Gastrocnemius medialis (tissue), 4 donors: ENCODE measurements around the gene REXO5. TPM values are rescaled to one million over a fixed set of nuclear protein-coding genes. Genes with fewer than 3 reads are reported as not detected.

Experiments
- ATAC-seq, 2 donors: fragments of 150-250 bp; one replicate each; pipeline ENCODE4 v1.9.1; 2016
- DNase-seq, 2 donors: peaks; one replicate each; pipeline ENCODE4 v3.0.0-alpha.2; 2019
- H3K27ac ChIP-seq, 4 donors: fragments of 200-600 bp; sonication (generic); 1 replicate in 1 of 4; 2 replicates in 3 of 4; pipeline ENCODE4 v1.5.1; 2016 to 2018; ENCODE audit warnings: mild to moderate bottlenecking in 2 of 4, moderate library complexity in 1 of 4
- H3K27me3 ChIP-seq, 3 donors: fragments of 200-600 bp; sonication (generic) in 2 of 3; 1 replicate in 1 of 3; 2 replicates in 2 of 3; pipeline versions ENCODE4 v1.5.1 to v1.6.0; 2016 to 2019; ENCODE audit warnings: mild to moderate bottlenecking in 1 of 3, moderate library complexity in 1 of 3
- H3K36me3 ChIP-seq, 2 donors: fragments of 200-600 bp; sonication (generic) in 1 of 2; one replicate each; pipeline ENCODE4 v1.5.1; 2017 to 2018
- H3K4me1 ChIP-seq, 2 donors: fragments of 200-600 bp; sonication (generic) in 1 of 2; one replicate each; pipeline ENCODE4 v1.5.1; 2016 to 2017; ENCODE audit warnings: mild to moderate bottlenecking in 2 of 2
- H3K4me3 ChIP-seq, 4 donors: fragments of 200-600 bp; sonication (generic) in 3 of 4; 1 replicate in 1 of 4; 2 replicates in 3 of 4; pipeline ENCODE4 v1.5.1; 2016 to 2019; ENCODE audit warnings: mild to moderate bottlenecking in 2 of 4
- H3K9me3 ChIP-seq, 3 donors: fragments of 200-600 bp; sonication (generic) in 2 of 3; 1 replicate in 1 of 3; 2 replicates in 2 of 3; pipeline ENCODE4 v1.5.1; 2016 to 2019
- POLR2A ChIP-seq, 2 donors: fragments of 450-650 bp; IDR thresholded peaks; one replicate each; pipeline ENCODE4 v1.6.1; 2017; ENCODE audit warnings: antibody characterized with exemption in 2 of 2, mild to moderate bottlenecking in 2 of 2, moderate library complexity in 2 of 2
- in situ Hi-C, 4 donors: fragments of 200-750 bp; cut with MboI; loops; one replicate each; pipeline versions ENCODE4 v1.15.0 to v1.8.0; 2017; ENCODE audit warnings: low sequenced_read_pairs in 4 of 4
- intact Hi-C: fragments of 100-400 bp; cut with DNase I; formaldehyde crosslinking; loops from one replicate; pipeline ENCODE4 v1.15.1; 2023; ENCODE audit warnings: low total_unique reads
- total RNA-seq, 4 donors: library from RNA; depleted of rRNA; stranded (reverse); fragments of >200 nt; gene quantifications; one replicate each; pipeline versions ENCODE4 v1.1.0 to v1.2.3, GENCODE V29; 2016
- TF ChIP-seq, protein P1 (sequence below), 5 experiments: fragments of 450-650 bp in 3 of 5; fragments of 200-600 bp in 2 of 5; sonication (generic) in 2 of 5; IDR thresholded peaks in 4 of 5; conservative IDR thresholded peaks in 1 of 5; 1 replicate in 4 of 5; 2 replicates in 1 of 5; pipeline ENCODE4 v1.5.1; 2016 to 2019; ENCODE audit warnings: antibody characterized with exemption in 5 of 5, mild to moderate bottlenecking in 3 of 5, moderate library complexity in 3 of 5

Gene REXO5
- total RNA-seq, 4 donors from 2014 or later: 0.52 to 3.1 (median 1.6) TPM

DNA sequence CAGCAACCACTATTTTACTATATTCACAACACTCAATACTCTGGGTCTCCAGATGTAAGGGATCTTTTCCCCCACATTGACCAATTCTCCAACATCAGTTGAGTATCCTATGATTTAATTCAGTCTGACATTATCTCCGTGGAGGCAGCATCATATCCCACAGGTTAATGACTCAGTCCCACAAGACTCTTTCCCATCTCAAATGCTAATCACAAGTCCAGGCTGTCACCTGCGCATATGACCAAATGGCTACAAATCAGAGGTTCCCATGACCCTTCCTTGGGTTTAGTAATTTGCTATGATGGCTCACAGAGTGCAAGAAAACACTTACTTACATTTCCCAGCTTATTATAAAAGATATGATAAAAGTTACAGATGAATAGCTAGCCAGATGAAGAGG, 23.9 kb upstream of the REXO5 start:
- no peak overlapping the region for H3K4me3 ChIP-seq
- DNase-seq (no peak), ATAC-seq (no peak)
- peaks cover 0 to 4% of the 10 kb centered on the region in 2 donors for H3K36me3 ChIP-seq
- H3K9me3 ChIP-seq: no peaks in the 10 kb centered on the region
- TF ChIP-seq, protein P1, sequence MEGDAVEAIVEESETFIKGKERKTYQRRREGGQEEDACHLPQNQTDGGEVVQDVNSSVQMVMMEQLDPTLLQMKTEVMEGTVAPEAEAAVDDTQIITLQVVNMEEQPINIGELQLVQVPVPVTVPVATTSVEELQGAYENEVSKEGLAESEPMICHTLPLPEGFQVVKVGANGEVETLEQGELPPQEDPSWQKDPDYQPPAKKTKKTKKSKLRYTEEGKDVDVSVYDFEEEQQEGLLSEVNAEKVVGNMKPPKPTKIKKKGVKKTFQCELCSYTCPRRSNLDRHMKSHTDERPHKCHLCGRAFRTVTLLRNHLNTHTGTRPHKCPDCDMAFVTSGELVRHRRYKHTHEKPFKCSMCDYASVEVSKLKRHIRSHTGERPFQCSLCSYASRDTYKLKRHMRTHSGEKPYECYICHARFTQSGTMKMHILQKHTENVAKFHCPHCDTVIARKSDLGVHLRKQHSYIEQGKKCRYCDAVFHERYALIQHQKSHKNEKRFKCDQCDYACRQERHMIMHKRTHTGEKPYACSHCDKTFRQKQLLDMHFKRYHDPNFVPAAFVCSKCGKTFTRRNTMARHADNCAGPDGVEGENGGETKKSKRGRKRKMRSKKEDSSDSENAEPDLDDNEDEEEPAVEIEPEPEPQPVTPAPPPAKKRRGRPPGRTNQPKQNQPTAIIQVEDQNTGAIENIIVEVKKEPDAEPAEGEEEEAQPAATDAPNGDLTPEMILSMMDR (IDR thresholded peaks at IDR 0.05 in 4 of 5, conservative IDR thresholded peaks at IDR 0.05 in 1 of 5): no peak
- TF ChIP-seq POLR2A (IDR thresholded peaks at IDR 0.05): no peak
- intact Hi-C loops: no loop called here
- H3K4me1 ChIP-seq: no peaks in the 10 kb centered on the region
- H3K27me3 ChIP-seq: no peaks in the 10 kb centered on the region
- no peak overlapping the region for H3K27ac ChIP-seq
- in situ Hi-C loops: no loop called here

DNA sequence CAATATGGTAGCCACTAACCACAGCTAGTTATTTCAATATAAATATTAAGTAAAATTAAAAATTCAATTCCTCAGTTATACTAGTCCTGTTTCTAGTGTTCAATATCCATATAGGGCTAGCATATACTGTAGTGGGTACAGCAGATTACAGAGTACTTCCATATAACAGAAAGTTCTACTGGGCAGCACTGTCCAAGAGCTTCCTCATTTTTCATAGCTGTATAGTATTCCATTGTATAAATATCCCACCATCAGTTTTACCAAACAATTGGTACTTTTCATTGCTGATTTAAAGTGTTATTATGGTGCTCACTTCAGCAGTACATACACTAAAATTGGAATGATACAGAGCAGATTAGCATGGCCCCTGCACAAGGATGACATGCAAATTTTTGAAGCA, 22.1 kb upstream of the REXO5 start:
- in situ Hi-C loops: no loop called here
- Histone ChIP-seq H3K4me3 (no peak overlapping the region), H3K27ac (no peak overlapping the region), H3K9me3 (no peaks in the 10 kb centered on the region), H3K36me3 (no peaks in the 10 kb centered on the region), H3K27me3 (no peaks in the 10 kb centered on the region), H3K4me1 (no peaks in the 10 kb centered on the region)
- intact Hi-C loops: no loop called here
- DNase-seq (no peak), ATAC-seq (no peak)
- no peak for TF ChIP-seq POLR2A (IDR thresholded peaks at IDR 0.05)
- TF ChIP-seq, protein P1 (IDR thresholded peaks at IDR 0.05 in 4 of 5, conservative IDR thresholded peaks at IDR 0.05 in 1 of 5): no peak

DNA sequence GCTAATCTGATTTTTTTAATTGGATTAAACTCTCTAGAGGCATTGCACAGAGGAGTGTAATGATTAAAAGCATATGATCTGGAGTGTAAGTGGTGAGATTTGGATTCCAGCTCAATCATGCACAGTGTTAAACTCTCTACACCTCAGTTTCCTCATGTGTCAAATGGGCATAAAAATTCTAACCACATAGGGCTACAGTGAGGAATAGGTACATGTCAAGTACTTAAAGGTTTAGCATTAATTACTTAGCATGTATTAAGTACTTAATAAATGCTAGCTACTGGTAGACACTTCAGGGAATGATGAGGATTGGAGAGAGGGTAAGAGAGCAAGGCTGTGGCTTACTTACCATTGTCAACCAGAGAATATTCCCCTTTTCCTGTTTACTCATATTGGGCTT, 17.2 kb upstream of the REXO5 start:
- no peaks in the 10 kb centered on the region for H3K9me3 ChIP-seq
- no peak overlapping the region for H3K4me3 ChIP-seq
- H3K36me3 ChIP-seq: no peaks in the 10 kb centered on the region
- H3K27ac ChIP-seq: no peak overlapping the region
- TF ChIP-seq, protein P1 (IDR thresholded peaks at IDR 0.05 in 4 of 5, conservative IDR thresholded peaks at IDR 0.05 in 1 of 5): no peak
- TF ChIP-seq POLR2A (IDR thresholded peaks at IDR 0.05): no peak
- no peaks in the 10 kb centered on the region for H3K4me1 ChIP-seq
- no peaks in the 10 kb centered on the region for H3K27me3 ChIP-seq
- no peak for DNase-seq
- ATAC-seq: no peak
- in situ Hi-C loops (no loop called here), intact Hi-C loops (no loop called here)

DNA sequence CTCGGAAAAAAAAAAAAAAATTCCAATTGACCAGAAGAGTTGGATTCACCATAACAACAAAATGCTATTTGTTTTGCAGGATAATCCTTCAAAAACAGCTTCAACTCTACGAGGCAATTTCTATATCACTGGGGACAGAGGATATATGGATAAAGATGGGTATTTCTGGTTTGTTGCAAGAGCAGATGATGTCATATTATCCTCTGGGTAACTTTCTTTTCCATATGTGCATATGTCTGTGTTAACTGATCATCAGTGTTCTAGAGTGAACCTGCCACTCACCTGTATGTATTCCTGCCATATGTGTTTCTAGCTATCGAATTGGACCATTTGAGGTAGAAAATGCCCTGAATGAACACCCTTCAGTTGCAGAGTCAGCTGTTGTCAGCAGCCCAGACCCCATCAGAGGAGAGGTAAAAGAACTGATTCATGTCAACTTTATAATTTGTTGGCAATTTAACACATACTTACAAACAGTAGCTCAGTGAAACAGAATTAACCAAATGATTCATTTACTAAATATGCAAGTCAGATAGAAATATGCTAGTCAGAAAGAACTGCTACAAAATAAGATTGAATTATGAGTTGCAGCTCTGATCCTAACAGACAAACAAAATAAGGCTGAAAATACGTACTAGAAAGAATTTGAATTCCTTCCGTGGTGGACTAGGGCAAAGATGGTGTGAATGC, 14.3 kb upstream of the REXO5 start:
- TF ChIP-seq, protein P1 (IDR thresholded peaks at IDR 0.05 in 4 of 5, conservative IDR thresholded peaks at IDR 0.05 in 1 of 5): no peak
- TF ChIP-seq POLR2A (IDR thresholded peaks at IDR 0.05): no peak
- ATAC-seq (no peak), DNase-seq (no peak)
- Histone ChIP-seq H3K4me1 (no peaks in the 10 kb centered on the region), H3K36me3 (peaks cover 0 to 11% of the 10 kb centered on the region in 2 donors), H3K27me3 (no peaks in the 10 kb centered on the region), H3K27ac (no peak overlapping the region), H3K9me3 (no peaks in the 10 kb centered on the region), H3K4me3 (no peak overlapping the region)
- in situ Hi-C loops: no loop called here
- intact Hi-C loops: no loop called here

DNA sequence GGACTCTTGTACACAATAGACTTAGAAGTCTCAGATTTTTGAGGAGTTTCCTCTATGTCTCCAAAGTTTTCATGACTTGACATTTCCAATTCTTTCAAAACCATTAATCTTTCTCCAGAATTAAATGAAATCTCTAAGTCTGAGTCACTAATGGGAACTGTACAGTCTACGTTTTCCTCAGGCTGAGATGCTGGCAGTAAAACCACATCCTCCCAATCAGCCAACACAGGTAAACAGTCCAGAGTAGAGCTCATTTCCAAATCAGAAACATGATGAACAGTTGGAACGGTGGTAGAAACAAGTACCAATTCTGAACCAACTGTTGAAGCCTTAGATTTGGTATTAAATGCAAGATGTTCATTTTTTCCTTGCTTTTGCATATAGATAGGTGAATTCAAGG, 8.0 kb upstream of the REXO5 start:
- in situ Hi-C loops: no loop called here
- peaks cover 0 to 39% of the 10 kb centered on the region in 2 donors for H3K36me3 ChIP-seq

More for the DNA sequence above, 8.0 kb upstream of the REXO5 start:
- no peak overlapping the region for H3K4me3 ChIP-seq
- H3K9me3 ChIP-seq: no peaks in the 10 kb centered on the region
- DNase-seq (no peak), ATAC-seq (no peak)
- H3K4me1 ChIP-seq: no peaks in the 10 kb centered on the region
- no peak overlapping the region for H3K27ac ChIP-seq
- H3K27me3 ChIP-seq: no peaks in the 10 kb centered on the region
- TF ChIP-seq, protein P1 (IDR thresholded peaks at IDR 0.05 in 4 of 5, conservative IDR thresholded peaks at IDR 0.05 in 1 of 5): no peak
- TF ChIP-seq POLR2A (IDR thresholded peaks at IDR 0.05): no peak
- intact Hi-C loops: no loop called here
